SK-N-SH (cell line): ENCODE measurements around the gene CLEC17A. TPM values are rescaled to one million over a fixed set of nuclear protein-coding genes. Genes with fewer than 3 reads are reported as not detected.

Experiments
- CTCF ChIA-PET: fragments of 300-600, 350-600 bp; formaldehyde crosslinking; extraction: SDS; loops from one replicate; lab custom pipeline; 2021; lab: Yijun Ruan, JAX
- POLR2A ChIA-PET: fragments of 350-600 bp; sonication (Branson Sonifier 250); formaldehyde crosslinking; extraction: SDS; loops from one replicate; lab custom pipeline; 2020; ENCODE audit warnings: antibody characterized with exemption, inconsistent platforms; lab: Yijun Ruan, JAX
- DNase-seq: peaks from one replicate; pipeline ENCODE4 v3.0.0; 2012
- H2AFZ ChIP-seq: fragments of 200-600 bp; sonication (generic); 2 replicates; pipeline ENCODE4 v1.8.1; 2016; ENCODE audit warnings: antibody characterized with exemption, mild to moderate bottlenecking, low read depth
- H3F3A ChIP-seq: fragments of 200-600 bp; sonication (generic); replicated peaks from 2 replicates; pipeline ENCODE3; 2016; ENCODE audit warnings: antibody characterized with exemption, mild to moderate bottlenecking; ENCODE audit not compliant: insufficient read depth
- H3K27ac ChIP-seq, 2 experiments: fragments of 200-500 bp in 1 of 2; fragments of 200-600 bp in 1 of 2; sonication (Bioruptor generic) in 1 of 2; sonication (generic), shearing (Covaris generic) in 1 of 2; 2 replicates each; pipeline versions ENCODE4 v1.5.1 to v1.6.1; 2014 to 2016; ENCODE audit warnings: low read depth in 2 of 2, inconsistent platforms in 1 of 2, low read length in 1 of 2, mild to moderate bottlenecking in 1 of 2, mixed read lengths in 1 of 2
- H3K27me3 ChIP-seq: fragments of 200-600 bp; sonication (generic), shearing (Covaris generic); 2 replicates; pipeline ENCODE4 v1.6.1; 2016; ENCODE audit warnings: mixed run types; ENCODE audit not compliant: insufficient read depth
- H3K36me3 ChIP-seq, 2 experiments: fragments of 200-500 bp in 1 of 2; fragments of 200-600 bp in 1 of 2; sonication (Bioruptor generic) in 1 of 2; sonication (generic) in 1 of 2; replicated peaks in 1 of 2; 2 replicates each; pipeline versions ENCODE3 to v1.5.1; 2014 to 2016; ENCODE audit warnings: low read length in 1 of 2, mild to moderate bottlenecking in 1 of 2; ENCODE audit not compliant: insufficient read depth in 2 of 2, control insufficient read depth in 1 of 2
- H3K4me1 ChIP-seq, 2 experiments: fragments of 200-500 bp in 1 of 2; fragments of 200-600 bp in 1 of 2; sonication (Bioruptor generic) in 1 of 2; sonication (generic), shearing (Covaris generic) in 1 of 2; 2 replicates each; pipeline versions ENCODE4 v1.5.1 to v1.6.1; 2014 to 2016; ENCODE audit warnings: low read depth in 1 of 2, low read length in 1 of 2, mixed run types in 1 of 2; ENCODE audit not compliant: insufficient read depth in 2 of 2, control insufficient read depth in 1 of 2
- H3K4me2 ChIP-seq: fragments of 200-600 bp; sonication (generic), shearing (Covaris generic); 2 replicates; pipeline ENCODE4 v1.6.1; 2017; ENCODE audit warnings: mixed run types
- H3K4me3 ChIP-seq, 2 experiments: fragments of 200-500 bp in 1 of 2; fragments of 200-600 bp in 1 of 2; sonication (Bioruptor generic) in 1 of 2; sonication (generic), shearing (Covaris generic) in 1 of 2; 2 replicates each; pipeline versions ENCODE4 v1.5.1 to v1.8.1; 2014 to 2016; ENCODE audit warnings: low read depth in 2 of 2, inconsistent platforms in 1 of 2, low read length in 1 of 2, mild to moderate bottlenecking in 1 of 2, mixed read lengths in 1 of 2, moderate library complexity in 1 of 2
- H3K79me2 ChIP-seq: fragments of 200-600 bp; sonication (generic); 2 replicates; pipeline ENCODE4 v1.8.1; 2017; ENCODE audit warnings: mild to moderate bottlenecking; ENCODE audit not compliant: insufficient read depth
- H3K9ac ChIP-seq: fragments of 200-600 bp; sonication (generic); 2 replicates; pipeline ENCODE4 v1.6.1; 2017; ENCODE audit warnings: mixed run types
- H3K9me2 ChIP-seq: fragments of 200-600 bp; sonication (generic); 2 replicates; pipeline ENCODE4 v1.6.1; 2017; ENCODE audit warnings: mixed run types
- H3K9me3 ChIP-seq: fragments of 200-600 bp; sonication (generic); 2 replicates; pipeline ENCODE4 v1.6.1; 2017; ENCODE audit warnings: mixed run types, mild to moderate bottlenecking, moderate library complexity
- H4K20me1 ChIP-seq: fragments of 200-600 bp; sonication (generic); 2 replicates; pipeline ENCODE4 v1.6.1; 2017; ENCODE audit warnings: mild to moderate bottlenecking, mixed run types; ENCODE audit not compliant: insufficient read depth
- CTCF ChIP-seq: fragments of 200-600 bp; sonication (generic); IDR thresholded peaks from 2 replicates; pipeline ENCODE4 v1.6.1; 2017; ENCODE audit warnings: antibody characterized with exemption, mild to moderate bottlenecking, moderate library complexity
- ELF1 ChIP-seq: IDR thresholded peaks from 2 replicates; pipeline ENCODE4 v1.4.0; 2012
- EP300 ChIP-seq, 2 experiments: IDR thresholded peaks; 2 replicates each; pipeline versions ENCODE4 v1.4.0 to v1.6.1; 2012; ENCODE audit warnings: borderline replicate concordance in 1 of 2, low read depth in 1 of 2, low read length in 1 of 2
- EZH2phosphoT487 ChIP-seq: fragments of 200-600 bp; sonication (generic); IDR thresholded peaks from 2 replicates; pipeline ENCODE4 v1.6.1; 2017; ENCODE audit warnings: low read depth, mixed run types, mild to moderate bottlenecking, antibody characterized with exemption, moderate library complexity, borderline replicate concordance
- FOXJ3 ChIP-seq: sonication (generic); formaldehyde crosslinking; IDR thresholded peaks from 2 replicates; pipeline ENCODE4 v1.5.1; 2020; ENCODE audit warnings: mild to moderate bottlenecking, missing genetic modification reagents
- FOXM1 ChIP-seq: IDR thresholded peaks from 2 replicates; pipeline ENCODE4 v1.4.0; 2012; ENCODE audit warnings: low read depth, mild to moderate bottlenecking
- MAX ChIP-seq: IDR thresholded peaks from 2 replicates; pipeline ENCODE4 v1.4.0; 2012; ENCODE audit warnings: low read depth
- MEF2A ChIP-seq: IDR thresholded peaks from 2 replicates; pipeline ENCODE4 v1.4.0; 2012; ENCODE audit warnings: low read depth, borderline replicate concordance
- MXI1 ChIP-seq: IDR thresholded peaks from 2 replicates; pipeline ENCODE4 v1.6.1; 2012; ENCODE audit warnings: mild to moderate bottlenecking, low read depth, low read length, improper control_type of control experiment
- NFIC ChIP-seq: IDR thresholded peaks from 2 replicates; pipeline ENCODE4 v1.4.0; 2012; ENCODE audit warnings: borderline replicate concordance
- POLR2AphosphoS5 ChIP-seq: IDR thresholded peaks from 2 replicates; pipeline ENCODE4 v1.6.1; 2012; ENCODE audit warnings: low read depth, low read length
- RAD21 ChIP-seq: IDR thresholded peaks from 2 replicates; pipeline ENCODE4 v1.6.1; 2012; ENCODE audit warnings: mild to moderate bottlenecking, low read length
- TCF12 ChIP-seq: IDR thresholded peaks from 2 replicates; pipeline ENCODE4 v1.4.0; 2012
- TEAD4 ChIP-seq: IDR thresholded peaks from 2 replicates; pipeline ENCODE4 v1.4.0; 2012; ENCODE audit warnings: mild to moderate bottlenecking, borderline replicate concordance; ENCODE audit not compliant: insufficient read depth
- USF1 ChIP-seq: IDR thresholded peaks from 2 replicates; pipeline ENCODE4 v1.4.0; 2012; ENCODE audit warnings: low read depth, borderline replicate concordance
- ZBTB33 ChIP-seq: IDR thresholded peaks from 2 replicates; pipeline ENCODE4 v1.4.0; 2012; ENCODE audit warnings: low read depth, borderline replicate concordance
- WGBS: methylation state at CpG from one replicate; pipeline ENCODE4 v1.1.6; 2017; ENCODE audit warnings: low lambda C conversion rate; 5-methylcytosine and 5-hydroxymethylcytosine counted together
- polyA plus RNA-seq, 3 experiments: library from polyadenylated mRNA; depleted of rRNA; stranded (reverse); fragments of >200 nt; gene quantifications; 2 replicates each; pipeline ENCODE4 v1.2.3, GENCODE V29; 2012
- TF ChIP-seq, protein P1 (sequence below): fragments of 150-350 bp; IDR thresholded peaks from 2 replicates; pipeline ENCODE4 v1.6.1; 2016; ENCODE audit warnings: mild to moderate bottlenecking, low read depth, low read length

Gene CLEC17A
- polyA plus RNA-seq, 1 of the 3 experiments (the other 2 are of a cell fraction): not detected

DNA sequence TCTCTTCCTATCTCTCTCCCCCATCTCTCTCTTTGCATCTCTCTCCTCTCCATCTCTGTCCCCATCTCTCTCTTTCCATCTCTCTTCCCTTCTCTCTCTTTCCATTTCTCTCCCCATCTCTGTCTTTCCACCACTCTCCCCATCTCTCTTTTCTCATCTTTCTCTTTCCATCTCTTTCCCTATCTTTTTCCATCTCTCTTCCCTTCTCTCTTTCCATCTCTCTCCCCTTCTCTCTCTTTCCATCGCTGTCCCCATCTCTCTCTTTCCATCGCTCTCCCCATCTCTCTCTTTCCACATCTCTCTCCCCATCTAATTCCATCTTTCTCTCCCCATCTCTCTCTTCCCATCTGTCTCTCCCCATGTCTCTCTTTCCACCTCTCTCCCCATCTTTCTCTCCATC lies 67.3 kb downstream of the CLEC17A start:
- WGBS: 9% methylated on average over 2 of the region's 2 CpGs
- no peak overlapping the region for H3K9ac ChIP-seq
- POLR2A ChIA-PET: no interaction called here

DNA sequence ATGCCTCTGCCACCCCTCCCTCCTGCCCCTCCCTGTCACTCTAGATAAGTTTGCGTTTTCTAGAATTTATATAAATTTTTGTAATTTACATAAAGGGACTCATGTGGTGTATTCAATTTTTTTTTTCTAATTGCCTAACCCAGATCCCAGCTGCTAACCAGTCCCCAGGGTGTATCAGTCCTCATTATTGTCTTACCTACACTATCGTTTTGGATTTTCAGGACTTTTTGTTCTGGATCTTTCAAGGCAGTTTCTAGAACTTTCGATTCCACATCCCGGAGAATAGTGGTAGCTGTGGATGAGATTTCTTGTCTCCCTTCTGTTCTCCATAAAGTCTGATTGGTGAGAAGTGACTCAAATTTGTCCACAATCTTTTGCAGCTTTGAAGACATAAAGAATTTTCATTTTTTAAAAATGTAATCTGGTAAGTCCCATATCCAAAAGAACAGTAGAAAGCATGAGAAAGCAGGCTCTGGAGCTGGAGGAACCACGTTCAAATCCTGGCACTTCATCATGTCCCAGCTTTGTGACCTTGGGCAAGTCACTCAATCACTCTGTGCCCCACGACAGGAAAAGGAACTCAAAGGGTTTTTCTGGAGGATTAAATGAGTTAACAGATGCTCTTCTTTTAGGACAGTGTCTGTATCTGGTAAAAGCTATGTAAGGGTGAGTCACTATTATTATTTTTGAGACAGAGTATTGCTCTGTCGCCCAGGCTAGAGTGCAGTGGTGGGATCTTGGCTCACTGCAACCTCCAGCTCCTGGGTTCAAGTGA lies 72.1 kb downstream of the CLEC17A start:
- Histone ChIP-seq H3K9me2 (no peaks in the 10 kb centered on the region), H3K27me3 (peaks cover 28% of the 10 kb centered on the region), H3K9me3 (no peaks in the 10 kb centered on the region), H3K27ac (no peak overlapping the region), H3K79me2 (no peaks in the 10 kb centered on the region), H3K4me1 (no peaks in the 10 kb centered on the region), H3F3A (no peaks in the 10 kb centered on the region), H3K4me2 (no peak overlapping the region), H3K9ac (no peak overlapping the region), H3K36me3 (no peaks in the 10 kb centered on the region), H3K4me3 (no peak overlapping the region), H2AFZ (no peak overlapping the region), H4K20me1 (no peaks in the 10 kb centered on the region)
- no peak for DNase-seq
- CTCF ChIA-PET: interaction anchor here (1.1 kb wide), 1 partner anchor 22 kb away, joined by 3 read pairs; no protein-coding TSS in a partner anchor
- 1% methylated on average over 7 of the region's 7 CpGs for WGBS
- POLR2A ChIA-PET: no interaction called here
- TF ChIP-seq, protein P1, sequence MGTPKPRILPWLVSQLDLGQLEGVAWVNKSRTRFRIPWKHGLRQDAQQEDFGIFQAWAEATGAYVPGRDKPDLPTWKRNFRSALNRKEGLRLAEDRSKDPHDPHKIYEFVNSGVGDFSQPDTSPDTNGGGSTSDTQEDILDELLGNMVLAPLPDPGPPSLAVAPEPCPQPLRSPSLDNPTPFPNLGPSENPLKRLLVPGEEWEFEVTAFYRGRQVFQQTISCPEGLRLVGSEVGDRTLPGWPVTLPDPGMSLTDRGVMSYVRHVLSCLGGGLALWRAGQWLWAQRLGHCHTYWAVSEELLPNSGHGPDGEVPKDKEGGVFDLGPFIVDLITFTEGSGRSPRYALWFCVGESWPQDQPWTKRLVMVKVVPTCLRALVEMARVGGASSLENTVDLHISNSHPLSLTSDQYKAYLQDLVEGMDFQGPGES: no peak
- TF ChIP-seq TCF12: no peak
- no peak for TF ChIP-seq TEAD4
- TF ChIP-seq ELF1: no peak
- no peak for TF ChIP-seq MAX
- no peak for TF ChIP-seq MXI1
- no peak for TF ChIP-seq NFIC
- no peak for TF ChIP-seq FOXM1
- TF ChIP-seq ZBTB33: no peak
- TF ChIP-seq EZH2phosphoT487: no peak
- no peak for TF ChIP-seq USF1
- TF ChIP-seq FOXJ3 (CRISPR knock-in tag): no peak

More for the DNA sequence above, 67.3 kb downstream of the CLEC17A start:
- Histone ChIP-seq H3K79me2 (no peaks in the 10 kb centered on the region), H3K36me3 (no peaks in the 10 kb centered on the region), H3K4me3 (no peak overlapping the region), H3K27me3 (peaks cover 25% of the 10 kb centered on the region), H2AFZ (no peak overlapping the region), H3F3A (no peaks in the 10 kb centered on the region), H3K4me1 (no peaks in the 10 kb centered on the region), H4K20me1 (no peaks in the 10 kb centered on the region), H3K9me3 (no peaks in the 10 kb centered on the region), H3K4me2 (no peak overlapping the region), H3K9me2 (no peaks in the 10 kb centered on the region), H3K27ac (no peak overlapping the region)
- TF ChIP-seq RAD21 (no peak), CTCF (no peak), ELF1 (no peak), EP300 (IDR thresholded peaks at IDR 0.05; ENCODE audit: borderline replicate concordance in 1 of 2, low read depth in 1 of 2, low read length in 1 of 2) (no peak), TEAD4 (no peak), MEF2A (no peak), FOXJ3 (CRISPR knock-in tag) (no peak), POLR2AphosphoS5 (no peak)
- DNase-seq: no peak
- CTCF ChIA-PET: no interaction called here
